NCI-H82 treated with DMSO at 0.1 percent for 48 hours (cell line): ENCODE results near the gene SLC7A6.

Experiments used
- DNase-seq: peaks from one replicate; lab custom pipeline; 2025; ENCODE audit not compliant: unreplicated experiment; lab: John Stamatoyannopoulos, UW

Gene SLC7A6

DNA sequence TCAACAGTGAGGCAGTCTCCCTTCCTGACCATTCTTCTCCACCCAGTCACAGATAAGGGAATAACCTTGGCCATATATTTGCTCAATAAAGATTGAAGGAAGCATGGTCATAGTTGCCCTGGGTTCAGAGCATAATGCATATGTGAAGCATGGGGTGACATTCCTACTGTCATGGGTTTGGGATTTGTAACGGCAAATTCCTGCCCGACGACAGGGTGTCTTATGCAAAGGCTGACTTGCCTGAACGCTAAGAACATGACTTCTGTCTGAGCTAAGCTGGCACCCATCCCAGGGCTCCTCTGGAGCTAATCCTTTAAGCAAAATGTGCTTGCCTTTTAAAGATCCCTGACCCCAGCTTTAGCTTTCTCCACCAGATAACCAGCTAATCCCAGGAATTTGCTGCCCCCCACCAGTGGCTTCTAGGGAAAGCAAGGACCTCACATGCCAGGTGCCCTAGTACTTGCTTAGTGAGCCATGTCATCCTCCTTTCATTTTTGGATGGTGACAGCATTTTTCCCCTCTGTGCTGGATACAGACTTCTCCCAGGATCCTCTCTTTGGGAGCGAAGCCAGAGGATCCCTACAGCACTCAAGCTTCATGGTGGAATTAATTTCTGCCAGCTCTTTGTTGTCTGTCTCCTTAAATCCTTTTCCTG is 34.7 kb downstream of the SLC7A6 start:
- peak; percentile 95 for DNase-seq

DNA sequence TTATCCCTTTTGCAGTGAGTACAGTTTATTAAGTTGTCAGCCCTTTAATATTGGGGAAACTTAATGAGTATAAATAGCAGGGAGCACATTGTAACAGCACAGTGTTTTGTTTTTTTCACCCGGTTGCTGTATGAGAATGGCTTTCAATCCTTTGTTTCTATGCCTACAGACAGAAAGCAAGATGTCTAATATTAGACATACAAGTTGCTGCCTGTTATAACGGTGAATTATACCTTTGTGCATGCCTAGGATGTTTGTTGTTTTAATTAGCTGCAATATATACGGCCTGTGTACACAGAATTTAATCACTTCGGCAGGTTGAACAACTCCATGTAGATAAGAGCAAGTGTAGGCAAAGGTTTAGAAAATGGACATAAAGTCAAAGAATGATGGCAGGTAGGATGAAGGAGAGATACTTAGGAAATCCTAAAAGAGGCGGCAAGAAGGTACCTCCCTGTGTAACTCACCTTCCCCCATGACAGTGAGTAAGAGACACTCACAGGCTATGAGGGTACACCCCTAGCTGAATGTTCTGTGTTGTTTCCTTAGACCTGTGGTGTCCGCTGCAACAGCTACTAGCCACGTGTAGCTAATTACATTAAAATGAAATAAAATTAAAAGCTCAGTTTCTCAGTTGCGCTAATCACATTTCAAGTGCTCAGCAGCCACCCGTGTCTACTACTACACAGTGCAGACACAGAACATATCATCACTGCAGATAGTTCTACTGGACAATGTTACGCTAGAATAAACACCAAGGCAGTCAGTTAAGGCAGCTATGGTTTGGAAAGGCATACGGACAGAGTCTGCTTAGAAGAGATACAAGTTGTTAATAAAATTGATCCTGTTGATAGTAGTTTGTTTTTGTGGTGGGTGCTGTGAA is 35.5 kb downstream of the SLC7A6 start:
- DNase-seq: peak; percentile 59

DNA sequence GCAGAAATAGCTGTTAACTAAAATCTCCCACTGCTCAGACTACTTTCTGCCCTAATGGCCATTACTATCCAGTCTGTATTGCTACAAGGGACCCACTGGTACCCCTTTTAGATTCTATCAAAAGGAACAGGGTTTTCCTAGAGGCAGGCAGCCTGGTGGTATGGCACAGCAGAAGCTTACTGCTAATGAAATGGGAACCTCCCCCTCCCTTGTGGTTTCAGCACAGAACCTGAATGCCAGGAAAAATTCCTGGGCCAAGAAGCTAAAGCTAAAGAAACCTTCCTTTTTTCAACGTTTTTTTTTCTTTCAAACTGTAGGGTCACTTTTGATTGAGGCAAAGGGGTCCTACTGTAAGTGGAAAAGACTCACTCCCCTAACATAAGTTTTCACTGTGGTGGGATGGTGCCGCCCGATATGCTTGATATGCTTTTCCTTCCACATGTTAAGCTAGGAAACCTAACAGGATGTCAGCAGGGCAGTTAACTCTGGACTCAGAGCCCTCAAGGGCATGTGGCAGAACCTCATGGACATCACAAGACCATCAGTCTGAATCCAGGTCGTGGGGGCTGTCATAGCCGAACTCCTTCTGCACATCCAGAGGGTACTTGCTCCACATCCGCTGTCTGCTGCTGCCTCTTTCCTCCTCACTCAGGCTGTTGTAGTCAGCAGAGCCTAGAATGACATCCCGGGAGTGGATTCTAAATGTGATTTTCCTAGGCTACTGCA is 36.6 kb downstream of the SLC7A6 start:
- no peak for DNase-seq

- no peak for DNase-seq
Observed at GRCh38 chr16:68306633-68307032, 42.3 kb downstream of the SLC7A6 start.

GRCh38 chr16:68309799-68310198 is 45.5 kb downstream of the SLC7A6 start:
- DNase-seq: no peak

- DNase-seq: no peak
Observed at GRCh38 chr16:68310437-68310773, 46.1 kb downstream of the SLC7A6 start.

DNA sequence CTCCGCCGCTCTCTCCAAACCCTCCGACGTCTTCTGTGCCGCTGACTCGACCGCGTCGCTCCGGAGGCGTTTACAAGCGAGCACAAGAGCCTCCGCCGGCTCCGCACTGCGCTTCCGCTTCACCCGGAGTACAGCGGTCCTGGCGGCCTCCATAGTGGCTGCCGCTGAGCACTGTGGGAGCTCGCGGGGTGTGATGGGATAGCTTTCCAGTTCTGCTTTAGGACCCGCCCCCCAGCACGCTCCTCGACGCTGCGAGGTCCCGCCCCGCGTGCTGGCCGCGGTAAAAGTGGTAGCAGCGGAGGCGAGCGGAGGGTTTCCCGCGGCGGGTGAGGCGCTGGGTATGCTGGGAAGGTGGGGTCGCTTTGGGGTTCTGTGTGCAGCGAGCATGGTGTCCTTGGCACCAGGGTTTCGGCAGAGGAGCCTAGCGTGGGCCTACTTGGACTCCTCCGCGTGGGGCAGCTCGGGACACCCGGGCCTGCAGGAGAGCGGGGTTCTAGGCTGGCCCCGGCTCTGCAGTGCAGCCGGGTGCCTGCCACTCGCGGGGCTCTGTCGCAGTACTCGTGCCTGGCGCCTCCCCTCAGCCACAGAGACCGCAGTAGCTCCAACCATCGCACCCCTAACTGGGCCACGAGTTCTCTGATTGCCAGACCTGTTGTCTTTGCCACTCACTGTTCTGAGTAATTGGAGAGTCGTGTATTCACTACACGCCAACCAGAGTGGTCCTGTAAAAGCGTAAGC is 46.6 kb downstream of the SLC7A6 start, which contains the start of the genes PRMT7 and SLC7A6OS:
PRMT7 (plus strand) TSS at position 246 of the 738 bp plus-strand sequence. CDS start 4,961 bp downstream, outside the sequence.
SLC7A6OS (minus strand) TSS at position 173 of the 738 bp plus-strand sequence; CDS start at position 153, 20 bp downstream.
- DNase-seq: peak; percentile 79

DNA sequence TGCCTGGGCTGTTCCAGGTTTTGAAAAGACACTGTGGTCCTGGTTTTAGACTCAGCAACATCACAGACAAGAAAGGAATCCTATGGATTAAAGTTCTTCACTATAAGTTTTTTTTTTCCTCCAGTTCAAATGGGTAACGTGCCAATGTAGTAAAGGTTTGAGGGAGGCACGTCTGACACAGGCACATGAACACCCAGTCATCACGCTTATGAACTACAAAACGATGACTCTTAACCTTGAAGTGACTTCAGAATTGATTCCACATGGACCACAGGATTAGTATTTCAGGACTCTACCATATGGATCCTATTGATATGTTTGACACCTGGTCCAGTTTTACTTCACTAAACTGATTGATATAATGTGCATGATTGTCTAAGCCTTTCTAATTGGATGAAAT is 48.8 kb downstream of the SLC7A6 start:
- DNase-seq: peak; percentile 93

DNA sequence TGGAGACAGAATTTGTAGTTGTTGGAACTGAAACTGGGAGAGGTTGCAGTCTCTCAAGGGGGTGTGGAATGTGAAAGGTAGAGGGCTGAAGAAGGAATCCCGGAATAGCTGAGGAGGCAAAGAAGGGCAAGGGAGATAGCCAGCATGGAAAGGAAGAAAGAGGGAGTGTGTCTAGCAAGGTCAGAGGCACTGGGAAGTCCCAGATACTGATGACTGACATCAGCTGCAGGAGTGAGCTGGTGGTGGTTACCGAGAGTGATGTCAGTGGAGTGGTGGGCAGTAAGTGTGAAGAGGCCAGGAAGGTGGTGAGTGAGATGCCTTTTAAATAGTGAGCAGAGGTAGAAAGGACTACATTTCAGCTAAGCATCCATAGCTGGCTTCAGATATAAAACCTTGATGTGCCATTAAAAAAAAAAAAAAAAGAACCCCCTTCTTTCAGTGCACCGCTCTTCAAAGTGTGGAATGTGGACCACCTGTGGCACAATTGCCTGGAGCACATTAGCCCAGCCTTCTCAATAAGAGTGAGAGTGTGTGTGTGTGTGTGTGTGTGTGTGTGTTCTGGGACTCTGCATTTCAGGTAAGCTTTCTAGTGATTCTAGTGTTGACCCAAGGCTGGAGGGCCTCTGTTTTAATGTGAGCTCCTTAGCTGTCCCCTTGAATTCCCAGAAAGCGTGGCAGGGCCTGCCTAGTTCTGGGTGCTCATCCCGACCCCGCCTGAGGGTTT is 55.0 kb downstream of the SLC7A6 start:
- DNase-seq: no peak

- no peak for DNase-seq
Observed at GRCh38 chr16:68324336-68324735, 60.0 kb downstream of the SLC7A6 start.

GRCh38 chr16:68324780-68325357 is 60.5 kb downstream of the SLC7A6 start:
- DNase-seq: no peak

- DNase-seq: peak; percentile 54
Observed at GRCh38 chr16:68328151-68328859, 64.0 kb downstream of the SLC7A6 start.

- no peak for DNase-seq
Observed at GRCh38 chr16:68328860-68329390, 64.6 kb downstream of the SLC7A6 start.

GRCh38 chr16:68331879-68332410 is 67.6 kb downstream of the SLC7A6 start:
- DNase-seq: no peak

DNA sequence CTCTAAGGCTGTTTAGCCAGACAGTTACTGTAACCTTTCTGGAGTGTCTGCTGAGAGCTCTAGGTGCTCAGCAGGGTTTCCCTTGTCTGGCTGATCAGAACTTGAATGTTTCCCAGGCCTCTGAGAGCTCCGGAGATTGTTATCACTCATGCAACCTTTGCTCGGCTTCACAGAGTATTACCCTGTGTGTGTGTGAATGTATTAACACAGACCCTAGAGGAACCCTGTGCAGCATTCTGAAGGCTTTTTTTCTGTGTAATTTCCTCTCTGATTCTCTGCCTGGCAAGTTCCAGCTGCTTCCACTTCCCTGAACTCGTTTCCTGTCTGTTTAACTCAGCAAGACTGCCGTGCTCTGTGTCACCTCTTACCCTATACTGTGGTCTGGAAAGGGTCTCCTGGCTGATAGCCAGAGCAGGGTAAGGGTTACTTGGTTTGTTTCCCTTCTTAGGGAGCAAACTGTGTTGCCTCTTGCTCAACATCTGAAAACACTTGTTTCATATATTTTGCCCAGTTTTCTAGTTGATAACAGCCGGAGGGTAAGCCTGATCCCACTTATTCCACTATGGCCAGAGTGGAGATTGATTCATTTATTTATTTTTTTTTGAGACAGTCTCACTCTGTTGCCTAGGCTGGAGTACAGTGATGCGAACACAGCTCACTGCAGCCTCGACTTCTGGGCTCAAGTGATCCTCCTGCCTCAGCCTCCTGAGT is 68.2 kb downstream of the SLC7A6 start:
- no peak for DNase-seq

- DNase-seq: no peak
Observed at GRCh38 chr16:68335175-68335574, 70.8 kb downstream of the SLC7A6 start.

DNA sequence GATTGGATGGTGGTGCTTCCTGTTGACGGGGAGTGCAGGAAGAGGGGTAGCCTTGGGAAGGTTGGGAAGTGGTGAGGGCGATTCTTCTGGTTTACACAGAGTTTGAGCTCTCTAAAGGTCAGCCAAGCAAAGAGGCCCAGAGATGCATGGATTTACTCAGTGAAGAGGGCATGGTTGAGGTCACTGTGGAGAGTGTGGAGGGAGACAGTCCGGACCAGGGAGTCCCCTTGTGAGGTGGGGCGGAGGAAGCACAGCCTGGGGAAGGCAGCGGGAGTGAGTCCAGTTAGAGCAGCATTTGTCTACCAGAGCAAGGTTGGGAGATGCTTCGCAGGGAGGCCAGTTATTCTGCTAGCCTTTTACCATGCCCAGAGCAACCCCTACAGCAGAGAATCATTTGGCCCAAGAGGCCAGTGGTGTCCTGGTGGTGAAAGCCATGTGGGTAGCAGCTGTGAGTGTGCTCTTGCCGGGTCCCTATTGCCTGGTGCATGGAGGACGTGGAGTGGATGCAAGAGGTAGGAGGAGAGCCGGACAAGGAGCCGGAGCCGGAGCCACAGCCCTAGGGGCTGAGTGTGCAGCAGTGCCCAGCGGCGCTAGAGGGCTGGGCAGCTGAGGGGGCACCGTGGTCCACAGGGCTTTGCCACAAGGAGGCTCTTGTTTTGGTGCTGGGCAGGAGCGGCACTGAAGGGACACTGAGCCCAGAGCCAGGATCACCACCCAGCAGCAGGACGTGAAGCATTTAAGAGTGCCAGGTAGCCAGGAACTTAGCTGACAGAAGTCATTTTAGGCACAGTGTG is 74.2 kb downstream of the SLC7A6 start:
- DNase-seq: no peak
